Glutamatergic neuron (in vitro differentiated cells): ENCODE results near the gene SF3B1. TPM values are rescaled to one million over a fixed set of nuclear protein-coding genes. Genes with fewer than 3 reads are reported as not detected.

ENCODE experiments used
- DNase-seq: peaks from one replicate; pipeline ENCODE4 v3.0.0; 2022
- H3K27ac Mint-ChIP-seq: one replicate; pipeline ENCODE4 v1.8.0; 2020; ENCODE audit warnings: mild to moderate bottlenecking, mixed read lengths, inconsistent platforms; ENCODE audit not compliant: unreplicated experiment
- H3K27me3 Mint-ChIP-seq: one replicate; pipeline ENCODE4 v1.8.0; 2020; ENCODE audit warnings: mild to moderate bottlenecking, moderate library complexity, mixed read lengths, inconsistent platforms; ENCODE audit not compliant: unreplicated experiment
- H3K36me3 Mint-ChIP-seq: one replicate; pipeline ENCODE4 v1.8.0; 2020; ENCODE audit warnings: mild to moderate bottlenecking, mixed read lengths, inconsistent platforms; ENCODE audit not compliant: unreplicated experiment
- H3K4me1 Mint-ChIP-seq: one replicate; pipeline ENCODE4 v1.8.0; 2020; ENCODE audit warnings: mild to moderate bottlenecking, low read depth, mixed read lengths, inconsistent platforms; ENCODE audit not compliant: unreplicated experiment
- H3K4me3 Mint-ChIP-seq: one replicate; pipeline ENCODE4 v1.8.0; 2020; ENCODE audit warnings: mild to moderate bottlenecking, mixed read lengths, inconsistent platforms; ENCODE audit not compliant: unreplicated experiment
- H3K9me3 Mint-ChIP-seq: one replicate; pipeline ENCODE4 v1.8.0; 2020; ENCODE audit warnings: mild to moderate bottlenecking, moderate library complexity, mixed read lengths, inconsistent platforms; ENCODE audit not compliant: unreplicated experiment
- CTCF ChIP-seq: fragments of 200-600 bp; sonication (generic); IDR thresholded peaks from one replicate; pipeline ENCODE4 v1.5.0; 2021; ENCODE audit not compliant: partially characterized antibody, unreplicated experiment
- total RNA-seq: library from RNA; stranded (reverse); fragmentation: NEBNext Ultra II Directional; extraction: Animal tissue kit (Norgen Biotek cat#: 25700); gene quantifications from one replicate; pipeline ENCODE4 v1.2.1, GENCODE V29; 2021; ENCODE audit not compliant: unreplicated experiment

Gene SF3B1
- total RNA-seq, 1 donor from 2014 or later: 401 TPM

- no peak overlapping the region for H3K4me3 Mint-ChIP-seq
- no peak for TF ChIP-seq CTCF
- H3K9me3 Mint-ChIP-seq: peaks cover 5% of the 10 kb centered on the region
- DNase-seq: no peak
- H3K36me3 Mint-ChIP-seq: no peaks in the 10 kb centered on the region
- H3K27ac Mint-ChIP-seq: no peak overlapping the region
- peaks cover 6% of the 10 kb centered on the region for H3K27me3 Mint-ChIP-seq
- peaks cover 10% of the 10 kb centered on the region for H3K4me1 Mint-ChIP-seq
These were observed 15.6 kb upstream of the SF3B1 start for GRCh38 chr2:197450465-197450864.

- no peak overlapping the region for H3K27ac Mint-ChIP-seq
- H3K4me1 Mint-ChIP-seq: no peaks in the 10 kb centered on the region
- H3K9me3 Mint-ChIP-seq: peaks cover 3% of the 10 kb centered on the region
- no peak for TF ChIP-seq CTCF
- H3K27me3 Mint-ChIP-seq: no peaks in the 10 kb centered on the region
- no peak overlapping the region for H3K4me3 Mint-ChIP-seq
- H3K36me3 Mint-ChIP-seq: no peaks in the 10 kb centered on the region
- DNase-seq: no peak
These were observed 12.0 kb upstream of the SF3B1 start for GRCh38 chr2:197446844-197447243.

DNA sequence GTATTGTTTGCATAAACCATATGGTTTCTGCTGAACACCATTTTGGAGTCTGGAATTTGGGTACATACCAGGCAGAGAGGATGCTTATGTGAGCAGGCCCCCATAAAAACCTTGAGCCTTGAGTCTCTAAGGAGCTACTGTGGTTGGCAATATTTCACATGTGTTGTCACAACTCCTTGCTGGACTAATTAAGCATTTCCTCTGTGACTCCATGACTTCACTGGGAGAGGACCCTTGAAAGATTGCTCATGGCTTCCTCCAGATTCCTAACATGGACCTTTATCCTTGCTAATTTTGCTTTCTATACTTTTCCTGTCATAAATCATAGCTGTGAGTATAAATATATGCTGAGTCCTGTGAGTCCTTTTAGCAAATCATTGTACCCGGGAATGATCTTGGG, 10.9 kb upstream of the SF3B1 start:
- no peak overlapping the region for H3K4me3 Mint-ChIP-seq
- no peak for TF ChIP-seq CTCF
- H3K27ac Mint-ChIP-seq: no peak overlapping the region
- no peak for DNase-seq
- H3K36me3 Mint-ChIP-seq: no peaks in the 10 kb centered on the region
- H3K9me3 Mint-ChIP-seq: peaks cover 3% of the 10 kb centered on the region
- H3K27me3 Mint-ChIP-seq: no peaks in the 10 kb centered on the region
- H3K4me1 Mint-ChIP-seq: no peaks in the 10 kb centered on the region

- Mint-ChIP-seq H3K27ac (no peak overlapping the region), H3K36me3 (no peaks in the 10 kb centered on the region), H3K27me3 (no peaks in the 10 kb centered on the region), H3K4me1 (no peaks in the 10 kb centered on the region), H3K9me3 (peaks cover 3% of the 10 kb centered on the region), H3K4me3 (no peak overlapping the region)
- DNase-seq: no peak
- no peak for TF ChIP-seq CTCF
These were observed 8.0 kb upstream of the SF3B1 start for GRCh38 chr2:197442857-197443256.

DNA sequence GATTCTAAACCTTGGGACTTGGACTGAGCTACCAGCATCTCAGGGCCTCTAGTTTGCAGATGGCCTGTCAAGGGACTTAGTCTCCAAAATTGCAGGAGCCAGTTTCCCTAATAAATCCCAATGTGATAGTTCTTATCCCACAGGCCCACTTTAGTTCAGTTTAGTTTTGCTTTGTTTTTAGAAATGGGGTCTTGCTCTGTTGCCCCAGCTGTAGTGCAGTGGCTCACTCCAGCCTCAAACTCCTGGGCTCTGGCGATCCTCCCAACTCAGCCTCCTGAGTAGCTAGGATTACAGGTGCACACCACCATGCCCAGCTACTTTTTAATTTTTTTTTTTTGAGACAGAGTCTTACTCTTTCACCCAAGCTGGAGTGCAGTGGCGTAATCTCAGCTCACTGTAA, 2.6 kb upstream of the SF3B1 start:
- Mint-ChIP-seq H3K27ac (no peak overlapping the region), H3K36me3 (no peaks in the 10 kb centered on the region), H3K4me1 (peaks cover 3% of the 10 kb centered on the region), H3K9me3 (peaks cover 4% of the 10 kb centered on the region), H3K4me3 (no peak overlapping the region), H3K27me3 (peaks cover 4% of the 10 kb centered on the region)
- DNase-seq: no peak
- TF ChIP-seq CTCF: no peak
